Stimulated activated naive CD8-positive, alpha-beta T cell treated with anti-CD3 and anti-CD28 coated beads, Interleukin-15, amount 100 ng/mL, for 72 hours (primary cell): Measurements from ENCODE around the gene FOXP1.

ENCODE experiments used
- ATAC-seq: fragments of 150-1000 bp; cut with Tn5 transposase; 2 replicates; pipeline ENCODE4 v1.10.0; 2021; ENCODE audit warnings: mild to moderate bottlenecking, moderate library complexity
- DNase-seq, 2 donors: peaks; one replicate each; pipeline ENCODE4 v3.0.0; 2021 to 2022
- H3K27ac Mint-ChIP-seq, 2 donors: one replicate each; pipeline ENCODE4 v1.8.0; 2022; ENCODE audit warnings: mild to moderate bottlenecking in 2 of 2, mixed read lengths in 2 of 2, moderate library complexity in 2 of 2
- H3K27me3 Mint-ChIP-seq: one replicate; pipeline ENCODE4 v1.8.0; 2022; ENCODE audit warnings: mixed read lengths
- H3K4me1 Mint-ChIP-seq: one replicate; pipeline ENCODE4 v1.8.0; 2022; ENCODE audit warnings: mild to moderate bottlenecking, mixed read lengths
- H3K4me3 Mint-ChIP-seq, 2 donors: one replicate each; pipeline ENCODE4 v1.8.0; 2022; ENCODE audit warnings: mild to moderate bottlenecking in 2 of 2, mixed read lengths in 2 of 2, moderate library complexity in 1 of 2
- H3K9me3 Mint-ChIP-seq, 2 donors: one replicate each; pipeline ENCODE4 v1.8.0; 2022; ENCODE audit warnings: mixed read lengths in 2 of 2

The FOXP1 gene

DNA sequence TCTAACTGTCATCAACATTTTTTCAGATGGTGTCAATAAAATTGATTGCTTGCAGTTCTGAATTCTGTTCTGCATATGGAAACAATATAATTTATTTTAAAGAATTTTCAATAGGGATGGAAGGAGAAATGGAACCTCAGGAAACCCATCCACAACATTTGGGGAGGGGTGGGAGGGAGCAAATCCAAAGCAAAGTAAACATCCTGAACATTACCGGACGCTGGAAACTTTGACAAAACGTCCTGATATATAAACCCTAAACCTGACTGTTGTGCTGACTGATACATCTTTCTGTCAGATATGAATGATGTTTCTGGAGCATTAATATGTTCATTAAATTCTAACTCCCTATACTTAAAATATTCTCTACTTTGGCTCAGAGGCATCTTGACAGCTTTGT is 479.0 kb downstream of the FOXP1 start:
- peaks cover 94% of the 10 kb centered on the region for H3K4me1 Mint-ChIP-seq

DNA sequence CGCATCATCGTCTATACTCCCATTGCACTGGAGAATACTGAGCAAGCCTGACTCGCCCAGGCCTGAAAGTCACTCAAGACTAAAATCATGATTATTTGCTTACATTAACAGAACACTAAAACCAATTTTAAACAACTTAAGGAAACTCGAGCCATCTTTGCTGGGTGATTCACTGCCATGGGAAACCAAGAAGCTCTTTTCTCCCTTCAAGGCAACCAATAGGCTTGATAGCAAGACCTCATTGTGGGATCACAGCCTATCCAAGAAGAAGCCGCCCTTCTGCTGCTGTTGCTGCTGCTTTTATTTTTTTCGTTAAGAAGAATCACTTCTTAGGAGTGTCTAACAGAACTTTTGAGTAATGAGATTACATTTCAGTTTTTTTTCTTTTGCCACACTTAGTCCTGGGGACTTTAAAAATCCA is 479.4 kb downstream of the FOXP1 start:
- no peaks in the 10 kb centered on the region for H3K27me3 Mint-ChIP-seq
- ATAC-seq (no peak), DNase-seq (no peak)
- H3K4me1 Mint-ChIP-seq, result peaks cover 94% of the 10 kb centered on the region
- peak overlapping the region in 1 of 2 donors; percentile 49 for H3K27ac Mint-ChIP-seq
- peak overlapping the region; percentile 41 for H3K4me3 Mint-ChIP-seq
- no peaks in the 10 kb centered on the region for H3K9me3 Mint-ChIP-seq

More for the DNA sequence above, 479.0 kb downstream of the FOXP1 start:
- Mint-ChIP-seq H3K9me3 (no peaks in the 10 kb centered on the region), H3K4me3 (peak overlapping the region in 1 of 2 donors; percentile 41), H3K27me3 (no peaks in the 10 kb centered on the region), H3K27ac (peak overlapping the region in 1 of 2 donors; percentile 49)
- no peak for ATAC-seq
- DNase-seq, result no peak

DNA sequence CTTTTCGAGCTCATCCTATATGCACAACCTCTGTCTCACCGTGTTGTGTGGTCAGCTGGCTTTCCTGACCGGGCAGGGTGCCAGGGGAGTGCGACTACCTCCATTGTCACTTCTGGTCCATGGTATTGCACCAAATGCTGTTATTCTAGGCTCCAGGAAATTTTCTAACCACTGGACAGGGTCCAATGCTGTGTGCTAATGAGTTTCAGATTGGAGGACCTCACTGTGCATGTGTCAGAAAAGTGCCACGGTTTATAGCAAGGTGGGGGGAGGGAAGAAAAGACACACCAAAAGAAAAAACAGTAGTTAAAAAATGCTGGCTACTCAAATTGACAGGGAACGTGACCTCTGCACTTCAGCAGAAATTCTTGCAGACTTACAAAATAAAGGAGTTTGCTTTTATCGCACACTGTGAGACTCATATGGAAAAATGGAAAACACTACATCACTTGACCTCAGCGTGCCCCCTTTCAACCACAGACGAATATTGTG is 480.1 kb downstream of the FOXP1 start:
- DNase-seq, result no peak
- ATAC-seq, result no peak
- H3K4me3 Mint-ChIP-seq, result peak overlapping the region; percentile 24 to 41
- H3K4me1 Mint-ChIP-seq, result peaks cover 93% of the 10 kb centered on the region
- H3K27ac Mint-ChIP-seq, result peak overlapping the region in 1 of 2 donors; percentile 66
- no peaks in the 10 kb centered on the region for H3K27me3 Mint-ChIP-seq
- no peaks in the 10 kb centered on the region for H3K9me3 Mint-ChIP-seq

DNA sequence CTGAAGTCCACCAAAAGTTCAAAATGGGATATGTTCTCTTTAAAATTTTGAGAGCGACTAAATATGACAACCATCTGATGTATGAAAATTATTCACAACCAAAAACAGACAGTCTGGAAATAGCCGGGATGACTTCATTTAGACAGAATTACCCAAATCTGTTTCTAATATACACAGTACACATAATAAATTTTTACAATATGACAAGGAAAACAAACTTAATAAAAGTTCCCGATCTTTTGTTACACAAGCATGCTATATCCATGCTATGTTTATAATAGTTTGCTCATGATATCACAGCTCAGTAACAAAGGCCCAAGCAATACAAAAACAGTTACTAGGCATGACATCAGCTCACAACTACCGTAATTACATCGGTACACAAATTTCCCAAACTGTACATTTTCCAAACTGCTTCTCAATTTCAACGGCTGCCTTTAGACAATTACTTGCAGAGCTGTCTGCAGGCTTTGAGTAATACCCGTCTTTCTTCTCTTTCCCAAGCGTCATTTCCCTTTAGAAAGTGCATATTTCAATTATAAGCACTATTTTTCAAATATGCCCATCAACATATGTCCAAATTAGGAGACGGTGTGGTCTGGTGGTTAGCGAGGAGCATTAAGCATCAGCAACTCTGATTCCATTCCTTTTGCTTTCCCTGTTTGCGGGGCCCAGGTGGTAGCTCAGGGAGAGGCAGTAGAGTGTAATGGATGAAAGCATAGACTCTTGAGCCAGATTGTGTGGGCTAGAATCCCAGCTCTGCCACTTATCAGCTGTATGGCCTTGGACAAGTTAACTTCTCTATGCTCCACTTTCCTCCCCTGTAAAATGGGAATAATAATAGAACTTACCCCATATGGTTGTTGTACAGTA is 481.2 kb downstream of the FOXP1 start:
- ATAC-seq, result no peak
- Mint-ChIP-seq H3K27ac (peak overlapping the region; percentile 47 to 65), H3K27me3 (no peaks in the 10 kb centered on the region), H3K9me3 (no peaks in the 10 kb centered on the region), H3K4me1 (peaks cover 93% of the 10 kb centered on the region), H3K4me3 (peak overlapping the region; percentile 25 to 74)
- DNase-seq, result no peak

DNA sequence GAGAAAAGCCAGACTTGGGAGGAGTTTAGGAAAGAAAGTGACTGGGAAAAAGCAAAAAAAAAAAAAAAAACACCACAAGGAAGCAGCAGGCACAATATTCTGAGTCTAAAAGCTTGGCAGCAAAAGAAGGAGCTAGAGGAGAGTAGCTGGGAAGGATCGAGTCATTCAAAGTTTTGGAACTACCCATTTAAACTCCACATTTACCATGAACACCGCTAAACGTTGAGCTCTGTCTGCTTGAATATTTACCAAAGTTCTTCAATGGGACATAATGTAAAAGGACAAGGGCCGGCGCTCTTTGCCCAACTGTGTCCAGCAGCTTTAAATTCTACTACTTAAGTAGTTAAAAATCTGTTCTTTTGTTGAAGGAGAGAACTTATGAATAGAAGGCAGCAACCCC is 481.9 kb downstream of the FOXP1 start:
- no peak for DNase-seq
- no peaks in the 10 kb centered on the region for H3K9me3 Mint-ChIP-seq
- H3K27me3 Mint-ChIP-seq, result no peaks in the 10 kb centered on the region
- ATAC-seq, result no peak
- peak overlapping the region; percentile 40 to 74 for H3K4me3 Mint-ChIP-seq
- H3K27ac Mint-ChIP-seq, result peak overlapping the region; percentile 4 to 91
- peaks cover 96% of the 10 kb centered on the region for H3K4me1 Mint-ChIP-seq

DNA sequence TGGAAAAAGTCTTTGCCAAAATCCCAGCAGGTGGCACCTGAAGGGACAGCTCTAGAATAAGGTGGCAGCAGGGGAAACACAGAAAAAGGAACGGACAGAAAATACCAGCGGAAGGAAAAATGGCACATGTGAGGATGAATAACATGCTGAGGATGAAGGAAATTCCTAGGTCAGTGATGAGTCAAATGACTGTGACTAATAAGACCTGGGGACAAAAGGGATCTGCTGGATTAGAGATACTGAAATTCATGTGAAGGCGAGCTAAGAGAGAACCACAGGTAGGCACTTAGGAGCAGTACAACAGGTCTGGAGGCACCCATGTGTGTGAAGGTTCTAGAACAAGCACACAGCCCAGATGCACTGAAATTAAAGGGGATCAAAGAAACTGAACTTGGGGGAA is 482.5 kb downstream of the FOXP1 start:
- Mint-ChIP-seq H3K4me3 (peak overlapping the region; percentile 40 to 74), H3K27ac (peak overlapping the region; percentile 79 to 91), H3K4me1 (peaks cover 96% of the 10 kb centered on the region), H3K9me3 (no peaks in the 10 kb centered on the region), H3K27me3 (no peaks in the 10 kb centered on the region)
- DNase-seq, result no peak
- ATAC-seq, result no peak

DNA sequence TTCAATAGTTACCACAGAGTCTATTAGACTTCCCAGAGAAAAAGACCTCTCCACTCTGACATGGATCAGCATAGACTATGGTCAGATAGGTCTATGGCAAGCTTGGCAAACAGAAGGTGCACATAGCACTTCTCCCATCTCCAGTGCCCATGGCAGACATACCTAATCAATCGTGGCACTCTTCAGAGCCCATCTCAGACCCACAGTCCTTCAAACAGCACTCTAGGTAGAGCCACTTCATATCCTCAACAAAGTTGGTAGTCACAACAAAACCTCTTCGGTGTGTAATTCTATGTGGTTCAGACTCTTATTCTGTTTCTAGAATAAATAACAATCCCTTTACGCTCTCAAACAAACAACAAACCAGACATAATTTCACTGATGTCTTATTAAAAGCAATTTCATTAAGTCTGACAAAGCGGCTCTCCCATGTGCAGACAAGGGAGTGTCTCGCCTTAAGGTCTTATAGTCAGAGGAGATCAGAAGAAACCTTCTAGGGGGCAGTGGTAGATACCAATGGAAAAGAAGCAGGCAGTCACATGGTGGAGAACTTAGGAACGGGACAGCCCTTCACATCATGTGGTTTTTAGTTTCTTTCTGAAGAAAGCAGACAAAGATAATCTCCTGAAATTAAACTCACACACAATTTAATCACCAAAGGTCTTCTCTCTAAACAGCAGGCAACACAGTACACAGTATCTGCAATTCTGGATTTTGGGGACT is 483.4 kb downstream of the FOXP1 start:
- Mint-ChIP-seq H3K9me3 (no peaks in the 10 kb centered on the region), H3K27me3 (no peaks in the 10 kb centered on the region), H3K27ac (peak overlapping the region; percentile 5 to 35), H3K4me3 (peak overlapping the region; percentile 40 to 74), H3K4me1 (peaks cover 96% of the 10 kb centered on the region)
- ATAC-seq (peak; percentile 60), DNase-seq (no peak)

DNA sequence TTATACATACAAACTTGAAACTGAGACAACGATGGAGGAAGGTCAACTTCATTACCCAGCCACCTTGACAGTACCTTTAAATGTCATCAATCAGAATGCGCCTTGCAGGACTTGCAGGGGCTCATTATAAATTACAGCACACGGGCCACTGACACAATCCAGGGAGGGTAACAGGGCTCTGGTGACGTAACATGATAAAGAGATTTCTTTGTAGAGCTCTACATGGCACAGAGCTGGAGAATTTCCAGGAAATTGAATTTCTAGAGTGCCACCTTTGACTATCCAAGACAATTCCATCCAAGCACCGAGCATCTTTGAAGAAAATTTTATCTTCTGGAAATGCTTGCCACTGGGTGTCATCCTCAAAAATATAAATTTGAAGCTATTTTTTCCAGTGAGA is 486.0 kb downstream of the FOXP1 start:
- Mint-ChIP-seq H3K9me3 (no peaks in the 10 kb centered on the region), H3K27ac (no peak overlapping the region), H3K4me3 (no peak overlapping the region), H3K27me3 (no peaks in the 10 kb centered on the region), H3K4me1 (peaks cover 97% of the 10 kb centered on the region)
- ATAC-seq, result no peak
- DNase-seq, result no peak

DNA sequence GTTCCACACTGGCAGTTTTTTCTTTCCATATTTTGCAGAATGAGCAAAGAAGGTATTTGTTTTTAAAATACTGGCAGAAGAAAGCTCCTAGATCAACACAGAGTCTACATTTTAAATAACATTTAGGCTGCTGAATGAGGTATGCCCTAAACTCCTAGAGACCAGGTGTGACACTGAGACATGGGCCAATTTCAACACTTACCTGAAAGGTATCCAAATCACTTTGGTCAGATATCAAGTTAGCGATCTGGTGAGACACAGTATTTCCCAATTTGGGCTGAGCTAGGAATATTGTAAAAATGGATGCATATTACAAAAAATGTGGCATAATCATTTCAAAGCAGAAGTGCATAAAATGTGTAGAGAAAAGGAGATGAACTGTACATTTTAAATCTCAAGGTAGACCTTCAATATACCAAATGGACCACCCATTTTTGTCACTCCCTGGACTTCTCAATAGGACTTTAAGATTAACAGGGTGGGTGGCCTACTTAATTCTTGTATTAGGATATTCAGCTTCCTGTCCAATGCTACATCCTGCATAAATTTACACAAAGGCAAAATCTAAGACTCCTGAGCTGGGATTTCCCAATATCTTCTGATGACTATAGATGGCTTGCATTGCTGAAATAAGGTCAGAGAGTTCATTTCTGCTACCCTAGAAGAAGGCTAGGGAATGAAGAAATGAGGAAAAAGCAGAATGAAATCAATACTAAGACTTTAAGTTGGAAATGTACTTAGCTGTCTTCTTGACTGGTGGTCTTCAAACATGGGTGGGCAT is 487.8 kb downstream of the FOXP1 start:
- Mint-ChIP-seq H3K4me3 (no peak overlapping the region), H3K27me3 (no peaks in the 10 kb centered on the region), H3K27ac (peak overlapping the region in 1 of 2 donors; percentile 62), H3K4me1 (peaks cover 97% of the 10 kb centered on the region), H3K9me3 (no peaks in the 10 kb centered on the region)
- no peak for DNase-seq
- ATAC-seq, result no peak

DNA sequence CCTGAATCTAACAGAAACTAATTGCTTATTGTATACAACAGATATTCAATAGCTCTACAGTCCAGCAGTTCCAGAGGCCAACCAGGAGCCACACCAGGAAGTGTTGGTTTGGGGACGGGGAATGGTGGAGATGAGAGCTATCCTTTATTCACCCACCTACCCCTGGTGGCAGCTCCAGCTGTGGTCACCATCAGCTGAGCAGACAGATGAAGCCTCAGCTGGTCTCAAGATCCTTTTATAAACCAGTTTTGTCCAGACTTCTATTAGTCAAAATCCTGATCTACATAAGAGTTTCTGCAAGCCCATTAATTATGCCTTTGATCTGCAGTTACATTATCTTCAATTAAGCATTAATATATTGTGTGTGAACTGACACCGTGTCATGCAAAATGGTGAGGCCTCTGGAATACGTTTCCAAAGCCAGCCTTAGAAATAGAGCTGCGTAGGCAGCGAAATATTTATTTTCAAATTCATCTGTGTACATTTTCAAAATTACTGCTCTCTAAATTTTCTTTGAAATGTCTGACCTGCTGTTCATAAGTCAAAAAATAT is 488.8 kb downstream of the FOXP1 start:
- H3K27me3 Mint-ChIP-seq, result no peaks in the 10 kb centered on the region

DNA sequence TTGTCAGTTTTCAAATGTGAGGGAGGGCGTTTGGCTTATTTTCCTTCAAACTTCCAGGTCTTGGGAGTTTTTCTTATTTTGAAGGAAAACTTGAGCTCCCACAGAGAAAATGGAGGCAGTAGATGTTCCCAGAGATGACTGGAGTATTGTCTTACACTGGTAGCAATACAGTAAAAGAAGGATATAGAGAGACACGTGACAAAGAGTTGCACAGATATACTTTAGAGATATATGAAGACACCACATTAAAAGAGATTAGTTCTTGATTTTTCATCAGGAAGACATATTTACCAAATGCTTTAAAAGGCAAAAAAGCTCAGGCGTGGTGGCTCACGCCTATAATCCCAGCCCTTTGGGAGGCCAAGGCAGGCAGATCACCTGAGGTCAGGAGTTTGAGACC is 490.9 kb downstream of the FOXP1 start:
- no peaks in the 10 kb centered on the region for H3K9me3 Mint-ChIP-seq
- ATAC-seq, result no peak
- H3K4me1 Mint-ChIP-seq, result peaks cover 99% of the 10 kb centered on the region
- no peak for DNase-seq
- peak overlapping the region; percentile 65 to 70 for H3K4me3 Mint-ChIP-seq
- H3K27ac Mint-ChIP-seq, result peak overlapping the region; percentile 95 to 97
- H3K27me3 Mint-ChIP-seq, result no peaks in the 10 kb centered on the region

More for the DNA sequence above, 488.8 kb downstream of the FOXP1 start:
- peaks cover 97% of the 10 kb centered on the region for H3K4me1 Mint-ChIP-seq
- H3K9me3 Mint-ChIP-seq, result no peaks in the 10 kb centered on the region
- no peak for ATAC-seq
- DNase-seq, result no peak
- peak overlapping the region; percentile 17 to 24 for H3K4me3 Mint-ChIP-seq
- peak overlapping the region; percentile 51 to 70 for H3K27ac Mint-ChIP-seq

DNA sequence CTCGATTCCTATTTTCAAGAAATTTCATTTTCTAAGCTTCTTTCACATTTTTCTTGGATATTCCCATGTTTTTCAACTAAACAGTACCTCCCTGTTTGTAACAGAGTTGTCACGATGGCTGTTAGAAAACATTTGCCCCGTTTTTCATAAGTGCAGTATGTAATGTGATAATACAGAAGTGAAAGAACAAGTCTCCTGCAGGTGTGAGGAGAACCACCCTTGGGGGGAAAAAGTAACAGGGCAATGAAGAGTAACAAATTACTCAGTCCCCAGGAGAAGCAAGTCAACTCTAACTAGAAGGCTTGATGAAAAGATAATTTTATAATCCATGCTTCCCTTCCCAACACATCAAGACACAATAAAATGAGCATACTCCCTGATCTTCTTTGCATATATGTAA is 493.3 kb downstream of the FOXP1 start:
- no peak for ATAC-seq
- Mint-ChIP-seq H3K4me1 (peaks cover 97% of the 10 kb centered on the region), H3K9me3 (no peaks in the 10 kb centered on the region), H3K4me3 (peak overlapping the region in 1 of 2 donors; percentile 31), H3K27me3 (no peaks in the 10 kb centered on the region), H3K27ac (peak overlapping the region in 1 of 2 donors; percentile 43)
- DNase-seq, result no peak

DNA sequence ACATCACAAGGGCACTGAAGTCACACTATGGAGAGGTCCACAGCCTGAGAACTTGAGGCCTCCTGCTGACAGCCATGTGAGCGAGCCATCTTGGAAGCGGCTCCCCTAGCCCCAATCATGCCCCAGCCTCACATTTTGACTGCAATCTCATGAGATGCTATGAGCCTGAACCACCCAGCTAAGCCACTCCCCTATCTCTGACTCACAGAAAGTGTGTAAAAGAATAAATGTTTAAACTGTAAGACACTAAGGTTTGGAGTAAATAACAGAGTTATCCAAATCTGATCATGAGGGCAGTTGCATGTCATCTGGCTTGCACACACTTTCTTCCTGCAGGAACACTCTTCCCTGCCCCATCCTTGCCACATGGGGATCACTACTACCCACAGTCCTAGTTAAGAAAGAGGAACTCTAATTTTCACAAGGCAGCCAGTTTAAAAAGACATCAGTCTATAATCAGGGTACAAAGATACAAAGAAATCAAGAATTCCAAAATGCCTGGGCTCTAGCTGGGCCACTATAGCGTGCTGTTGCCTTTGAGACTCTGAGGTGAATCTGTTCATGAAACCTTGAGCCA is 494.2 kb downstream of the FOXP1 start:
- peaks cover 97% of the 10 kb centered on the region for H3K4me1 Mint-ChIP-seq
- no peak for ATAC-seq
- H3K4me3 Mint-ChIP-seq, result peak overlapping the region; percentile 7 to 25

DNA sequence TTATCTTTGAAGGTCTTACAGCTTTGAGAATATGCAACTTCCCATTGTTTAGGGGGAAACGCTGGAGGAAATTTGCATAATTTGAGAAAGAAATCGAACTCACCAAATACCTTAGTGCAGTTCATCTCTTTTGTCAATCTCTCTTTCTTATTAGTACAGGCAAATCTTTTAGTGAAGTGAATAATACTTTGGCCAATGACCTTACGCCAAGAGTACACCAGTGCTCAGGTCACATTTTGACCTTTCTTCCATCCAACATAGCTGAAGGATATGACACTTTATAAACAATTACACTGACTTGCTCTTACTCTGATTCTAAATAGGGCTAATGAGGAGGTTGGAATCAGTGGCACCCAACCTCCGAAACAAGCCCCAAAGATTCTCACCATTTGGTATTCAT is 494.8 kb downstream of the FOXP1 start:
- Mint-ChIP-seq H3K27ac (peak overlapping the region; percentile 89 to 97), H3K4me1 (peaks cover 97% of the 10 kb centered on the region), H3K27me3 (no peaks in the 10 kb centered on the region), H3K4me3 (peak overlapping the region; percentile 53 to 59), H3K9me3 (no peaks in the 10 kb centered on the region)
- ATAC-seq (no peak), DNase-seq (no peak)

More for the DNA sequence above, 494.2 kb downstream of the FOXP1 start:
- Mint-ChIP-seq H3K27ac (peak overlapping the region; percentile 81 to 89), H3K9me3 (no peaks in the 10 kb centered on the region), H3K27me3 (no peaks in the 10 kb centered on the region)
- no peak for DNase-seq
